ENCODE data around the gene SERINC2. TPM values are rescaled to one million over a fixed set of nuclear protein-coding genes. Genes with fewer than 3 reads are reported as not detected.
"Not testable (repeated sequence)": the region's sequence is repeated elsewhere in the genome, so short reads cannot be mapped to it uniquely, and the experiment has no call there.

The SERINC2 gene
- total and polyA plus RNA-seq, 10 donors = 1.3 to 8.7 (median 2.6) TPM

GRCh38 chr1:31428436-31429221 is 15.6 kb downstream of the SERINC2 start:
- intact Hi-C loops (cut with DNase I; ENCODE audit: low total_unique reads) = no loop called here
- 84 to 93% (median 92%) methylated on average over 8 to 12 of the region's 12 CpGs for WGBS, 5 donors
- no peaks in the 10 kb centered on the region for H3K9me3 ChIP-seq
- H3K27ac ChIP-seq = no peak overlapping the region
- peaks cover 0 to 10% (median 0%) of the 10 kb centered on the region in 7 donors for H3K27me3 ChIP-seq (replicated peaks in 1 of 7)
- peaks cover 0 to 6% (median 2%) of the 10 kb centered on the region in 6 donors for H3K4me1 ChIP-seq
- TF ChIP-seq POLR2AphosphoS5 (IDR thresholded peaks at IDR 0.05) = no peak
- no peak for TF ChIP-seq CTCF (IDR thresholded peaks at IDR 0.05 in 8 of 11, conservative IDR thresholded peaks at IDR 0.05 in 3 of 11)
- no peak for TF ChIP-seq POLR2A (IDR thresholded peaks at IDR 0.05)
- peaks cover 0 to 7% (median 0%) of the 10 kb centered on the region in 6 donors for H3K36me3 ChIP-seq
- DNase-seq = peak; percentile 56
- H3K4me3 ChIP-seq = no peak overlapping the region

GRCh38 chr1:31429583-31429982 is 16.6 kb downstream of the SERINC2 start:
- no peaks in the 10 kb centered on the region for H3K4me1 ChIP-seq
- intact Hi-C loops (cut with DNase I; ENCODE audit: low total_unique reads) = no loop called here
- peaks cover 0 to 7% (median 0%) of the 10 kb centered on the region in 6 donors for H3K36me3 ChIP-seq
- 86 to 92% (median 90%) methylated on average over 5 to 6 of the region's 6 CpGs for WGBS, 5 donors
- no peak overlapping the region for H3K27ac ChIP-seq
- no peak for TF ChIP-seq POLR2AphosphoS5 (IDR thresholded peaks at IDR 0.05)
- no peak for TF ChIP-seq CTCF (IDR thresholded peaks at IDR 0.05 in 8 of 11, conservative IDR thresholded peaks at IDR 0.05 in 3 of 11)
- no peak for TF ChIP-seq POLR2A (IDR thresholded peaks at IDR 0.05)
- peaks cover 0 to 4% (median 0%) of the 10 kb centered on the region in 7 donors for H3K27me3 ChIP-seq (replicated peaks in 1 of 7)
- no peak overlapping the region for H3K4me3 ChIP-seq
- no peaks in the 10 kb centered on the region for H3K9me3 ChIP-seq
- DNase-seq = peak; percentile 50

DNA sequence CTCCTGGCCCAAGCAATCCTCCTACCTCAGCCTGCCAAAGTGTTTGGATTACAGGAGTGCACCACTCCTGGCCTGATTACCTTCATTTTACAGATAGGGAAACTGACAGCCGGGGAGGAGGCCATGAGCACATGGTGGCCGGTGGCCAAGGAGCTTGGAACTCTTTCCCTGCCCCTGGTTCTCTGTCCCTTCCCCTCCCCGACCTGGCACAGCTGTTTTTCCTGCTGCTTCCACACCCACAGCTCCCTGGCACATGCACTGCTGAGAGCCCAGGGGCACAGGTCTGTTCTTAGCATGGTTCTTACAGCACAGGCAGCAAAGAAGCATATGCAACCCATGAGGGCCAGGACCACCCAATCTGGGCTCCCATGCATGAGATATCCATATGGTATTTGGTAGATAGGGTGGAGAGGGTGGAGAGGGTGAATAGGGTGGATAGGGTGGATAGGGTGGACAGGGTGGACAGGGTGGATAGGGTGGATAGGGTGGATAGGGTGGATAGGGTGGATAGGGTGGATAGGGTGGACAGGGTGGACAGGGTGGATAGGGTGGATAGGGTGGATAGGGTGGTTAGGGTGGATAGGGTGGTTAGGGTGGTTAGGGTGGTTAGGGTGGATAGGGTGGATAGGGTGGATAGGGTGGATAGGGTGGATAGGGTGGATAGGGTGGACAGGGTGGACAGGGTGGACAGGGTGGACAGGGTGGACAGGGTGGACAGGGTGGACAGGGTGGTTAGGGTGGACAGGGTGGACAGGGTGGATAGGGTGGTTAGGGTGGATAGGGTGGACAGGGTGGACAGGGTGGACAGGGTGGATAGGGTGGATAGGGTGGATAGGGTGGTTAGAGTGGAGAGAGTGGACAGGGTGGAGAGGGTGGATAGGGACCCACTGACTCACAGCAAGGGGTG is 18.6 kb downstream of the SERINC2 start:
- intact Hi-C loops (cut with DNase I; ENCODE audit: low total_unique reads); H3K27me3 ChIP-seq (replicated peaks in 1 of 7); H3K4me3 ChIP-seq; H3K9me3 ChIP-seq; H3K4me1 ChIP-seq; H3K27ac ChIP-seq; H3K36me3 ChIP-seq: not testable (repeated sequence)
- peak; percentile 51 for DNase-seq
- 75 to 85% (median 79%) methylated on average over 3 of the region's 3 CpGs for WGBS, 5 donors

DNA sequence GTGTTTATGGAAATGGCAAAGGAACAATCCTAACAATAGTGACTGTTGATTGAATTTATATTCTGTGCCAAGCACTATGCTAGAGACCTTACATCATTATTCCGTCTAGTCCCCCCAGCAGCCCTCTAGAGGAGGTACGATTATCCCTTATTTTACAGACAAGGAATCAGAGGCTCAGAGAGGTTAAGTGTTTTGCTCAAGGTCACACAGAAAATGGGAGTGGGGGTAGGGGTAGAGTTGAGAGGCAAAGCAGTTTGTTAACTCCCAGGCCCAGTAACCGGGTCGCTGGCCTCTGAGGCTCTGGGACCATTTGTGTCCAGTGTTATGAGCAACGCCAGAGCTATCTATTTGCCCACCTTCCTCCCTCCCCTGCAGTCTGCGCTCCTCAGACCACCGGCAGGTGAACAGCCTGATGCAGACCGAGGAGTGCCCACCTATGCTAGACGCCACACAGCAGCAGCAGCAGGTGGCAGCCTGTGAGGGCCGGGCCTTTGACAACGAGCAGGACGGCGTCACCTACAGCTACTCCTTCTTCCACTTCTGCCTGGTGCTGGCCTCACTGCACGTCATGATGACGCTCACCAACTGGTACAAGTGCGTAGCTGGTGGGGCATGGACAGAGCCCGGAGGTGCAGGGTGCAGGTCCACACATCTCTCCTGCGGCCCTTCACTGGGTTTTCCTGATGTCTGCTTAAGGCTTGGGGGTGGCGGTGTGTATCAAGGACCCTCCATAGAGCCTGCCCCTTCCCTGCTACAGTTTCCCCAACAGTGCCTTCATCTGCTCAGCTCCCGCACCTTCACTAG is 19.8 kb downstream of the SERINC2 start:
- Histone ChIP-seq H3K27me3 (replicated peaks in 1 of 7) (no peaks in the 10 kb centered on the region), H3K4me1 (no peaks in the 10 kb centered on the region), H3K36me3 (peaks cover 0 to 7% (median 0%) of the 10 kb centered on the region in 6 donors), H3K9me3 (no peaks in the 10 kb centered on the region), H3K4me3 (no peak overlapping the region), H3K27ac (no peak overlapping the region)
- TF ChIP-seq CTCF (IDR thresholded peaks at IDR 0.05 in 8 of 11, conservative IDR thresholded peaks at IDR 0.05 in 3 of 11) (no peak), POLR2A (IDR thresholded peaks at IDR 0.05) (no peak), POLR2AphosphoS5 (IDR thresholded peaks at IDR 0.05) (no peak)
- peak; percentile 64 for DNase-seq
- intact Hi-C loops (cut with DNase I; ENCODE audit: low total_unique reads) = no loop called here
- 90 to 94% (median 91%) methylated on average over 12 to 20 of the region's 20 CpGs for WGBS, 5 donors

Data from spleen (tissue), 11 donors.